Endodermal cell (in vitro differentiated cells): ENCODE data around the gene TAF5L. TPM values are rescaled to one million over a fixed set of nuclear protein-coding genes. Genes with fewer than 3 reads are reported as not detected.

Experiments used
- DNase-seq: peaks from one replicate; pipeline ENCODE4 v3.0.0-alpha.2; 2017
- H3K27ac ChIP-seq: 2 replicates; pipeline ENCODE4 v1.5.1; 2013; ENCODE audit warnings: mild to moderate bottlenecking, low read depth, low read length, moderate library complexity
- H3K27me3 ChIP-seq: 2 replicates; pipeline ENCODE4 v1.6.1; 2013; ENCODE audit warnings: mild to moderate bottlenecking, low read length, moderate library complexity; ENCODE audit not compliant: insufficient read depth, control insufficient read depth, poor library complexity, severe bottlenecking
- H3K36me3 ChIP-seq: 2 replicates; pipeline ENCODE4 v1.7.0; 2013; ENCODE audit warnings: mild to moderate bottlenecking, low read length, moderate library complexity; ENCODE audit not compliant: control insufficient read depth, insufficient read depth
- H3K4me1 ChIP-seq: one replicate; pipeline ENCODE4 v1.7.0; 2013; ENCODE audit warnings: low read length; ENCODE audit not compliant: control insufficient read depth, insufficient read depth
- H3K4me3 ChIP-seq: 2 replicates; pipeline ENCODE4 v1.5.1; 2013; ENCODE audit warnings: mild to moderate bottlenecking, low read length, moderate library complexity
- H3K9ac ChIP-seq: 2 replicates; pipeline ENCODE4 v1.6.1; 2013; ENCODE audit warnings: mild to moderate bottlenecking, low read length, moderate library complexity; ENCODE audit not compliant: poor library complexity, severe bottlenecking; ENCODE audit errors: extremely low read depth
- H3K9me3 ChIP-seq: 2 replicates; pipeline ENCODE4 v1.6.1; 2013; ENCODE audit warnings: mild to moderate bottlenecking, low read length, moderate library complexity; ENCODE audit not compliant: control insufficient read depth
- H3K27ac Mint-ChIP-seq: 2 replicates; pipeline ENCODE4 v1.8.0; 2020; ENCODE audit warnings: mixed read lengths
- H3K27me3 Mint-ChIP-seq: 2 replicates; pipeline ENCODE4 v1.8.0; 2021; ENCODE audit warnings: mild to moderate bottlenecking, mixed read lengths; ENCODE audit not compliant: insufficient read depth
- H3K36me3 Mint-ChIP-seq: 2 replicates; pipeline ENCODE4 v1.8.0; 2020; ENCODE audit warnings: low read depth, mixed read lengths
- H3K4me1 Mint-ChIP-seq: 2 replicates; pipeline ENCODE4 v1.8.0; 2020; ENCODE audit warnings: mixed read lengths
- H3K4me3 Mint-ChIP-seq: 2 replicates; pipeline ENCODE4 v1.8.0; 2020; ENCODE audit warnings: mild to moderate bottlenecking, moderate library complexity, mixed read lengths
- H3K9me3 Mint-ChIP-seq: 2 replicates; pipeline ENCODE4 v1.8.0; 2020; ENCODE audit warnings: mild to moderate bottlenecking, mixed read lengths
- CTCF ChIP-seq: fragments of 200-600 bp; sonication (generic); conservative IDR thresholded peaks from 2 replicates; pipeline ENCODE4 v1.5.0; 2021; ENCODE audit warnings: antibody characterized with exemption, mild to moderate bottlenecking
- WGBS, 2 experiments: methylation state at CpG; one replicate each; pipeline versions ENCODE4 v1.1.5 to v1.1.7; 2013; ENCODE audit warnings: missing lambda C conversion rate in 2 of 2, mixed read lengths in 1 of 2; ENCODE audit not compliant: insufficient coverage in 1 of 2, insufficient read length in 1 of 2; 5-methylcytosine and 5-hydroxymethylcytosine counted together
- total RNA-seq, 2 donors: library from RNA; stranded (reverse); fragmentation: NEBNext Ultra II Directional in 1 of 2; extraction: Animal tissue kit (Norgen Biotek cat#: 25700) in 1 of 2; gene quantifications; 2 replicates in 1 of 2; 3 replicates in 1 of 2; pipeline ENCODE4 v1.2.1, GENCODE V29; 2021

Gene TAF5L
- total RNA-seq, 2 donors from 2014 or later = 13.1 to 17.7 TPM

GRCh38 chr1:229672246-229672645 is 46.3 kb upstream of the TAF5L start:
- no peak overlapping the region for H3K4me3 ChIP-seq
- H3K4me1 ChIP-seq = no peaks in the 10 kb centered on the region
- Mint-ChIP-seq H3K27me3 (no peaks in the 10 kb centered on the region), H3K4me3 (no peak overlapping the region), H3K36me3 (peaks cover 3% of the 10 kb centered on the region), H3K27ac (no peak overlapping the region), H3K4me1 (no peaks in the 10 kb centered on the region), H3K9me3 (no peaks in the 10 kb centered on the region)
- H3K9me3 ChIP-seq = no peaks in the 10 kb centered on the region
- no peak overlapping the region for H3K27ac ChIP-seq
- no peaks in the 10 kb centered on the region for H3K27me3 ChIP-seq
- no peaks in the 10 kb centered on the region for H3K36me3 ChIP-seq
- no peak overlapping the region for H3K9ac ChIP-seq
- no peak for DNase-seq
- no peak for TF ChIP-seq CTCF
- whole genome bisulfite sequencing, 2 experiments = 93 to 94% methylated on average over 2 of the region's 2 CpGs

- Mint-ChIP-seq H3K4me3 (no peak overlapping the region), H3K27me3 (no peaks in the 10 kb centered on the region), H3K27ac (no peak overlapping the region), H3K36me3 (peaks cover 3% of the 10 kb centered on the region), H3K4me1 (no peaks in the 10 kb centered on the region), H3K9me3 (no peaks in the 10 kb centered on the region)
- Histone ChIP-seq H3K9ac (no peak overlapping the region), H3K4me3 (no peak overlapping the region), H3K4me1 (no peaks in the 10 kb centered on the region), H3K9me3 (no peaks in the 10 kb centered on the region), H3K27me3 (no peaks in the 10 kb centered on the region), H3K36me3 (no peaks in the 10 kb centered on the region), H3K27ac (no peak overlapping the region)
- TF ChIP-seq CTCF = no peak
- no peak for DNase-seq
- 90% methylated on average over 5 of the region's 5 CpGs; no CpG with 5 or more reads in 1 of the 2 experiments for WGBS, 2 experiments
Observed at GRCh38 chr1:229671310-229671709, 45.4 kb upstream of the TAF5L start.

GRCh38 chr1:229669333-229669732 is 43.4 kb upstream of the TAF5L start:
- no peak overlapping the region for H3K27ac Mint-ChIP-seq
- no peaks in the 10 kb centered on the region for H3K27me3 Mint-ChIP-seq
- Histone ChIP-seq H3K36me3 (no peaks in the 10 kb centered on the region), H3K27ac (no peak overlapping the region), H3K27me3 (no peaks in the 10 kb centered on the region), H3K9me3 (no peaks in the 10 kb centered on the region), H3K9ac (no peak overlapping the region), H3K4me3 (no peak overlapping the region), H3K4me1 (no peaks in the 10 kb centered on the region)
- no peaks in the 10 kb centered on the region for H3K4me1 Mint-ChIP-seq
- no peak for DNase-seq
- H3K36me3 Mint-ChIP-seq = peaks cover 3% of the 10 kb centered on the region
- H3K4me3 Mint-ChIP-seq = no peak overlapping the region
- no peaks in the 10 kb centered on the region for H3K9me3 Mint-ChIP-seq
- 95 to 96% methylated on average over 3 to 4 of the region's 4 CpGs for WGBS, 2 experiments
- TF ChIP-seq CTCF = no peak
